K562 (cell line): ENCODE results near the gene TMEM202. TPM values are rescaled to one million over a fixed set of nuclear protein-coding genes. Genes with fewer than 3 reads are reported as not detected.

Experiments used
- ARID4B ChIP-seq: sonication (generic); formaldehyde crosslinking; IDR thresholded peaks from 2 replicates; pipeline ENCODE4 v1.8.0; 2022; ENCODE audit warnings: mild to moderate bottlenecking, missing genetic modification reagents
- CTCFL ChIP-seq: IDR thresholded peaks from 2 replicates; pipeline ENCODE4 v1.6.1; 2011; ENCODE audit warnings: borderline replicate concordance, low read depth, mild to moderate bottlenecking, moderate library complexity, low read length; ENCODE audit not compliant: insufficient read depth, poor library complexity, severe bottlenecking
- E4F1 ChIP-seq: fragments of 250-450 bp; sonication (Bioruptor Pico); IDR thresholded peaks from 2 replicates; pipeline ENCODE4 v1.5.0; 2021; ENCODE audit warnings: mild to moderate bottlenecking, borderline replicate concordance
- FOXJ2 ChIP-seq: fragments of 200-800 bp; sonication (Bioruptor generic); IDR thresholded peaks from 2 replicates; pipeline ENCODE4 v1.6.1; 2016; ENCODE audit warnings: missing genetic modification characterization, missing compliant biosample characterization
- MLX ChIP-seq, 2 experiments: fragments of 450-650 bp in 1 of 2; sonication (generic) in 1 of 2; formaldehyde crosslinking; conservative IDR thresholded peaks; 2 replicates each; pipeline versions ENCODE4 v1.4.0 to v1.8.1; 2020 to 2022; ENCODE audit warnings: mild to moderate bottlenecking in 1 of 2, missing genetic modification reagents in 1 of 2
- RBFOX2 ChIP-seq: fragments of 200-400 bp; formaldehyde crosslinking; IDR thresholded peaks from 2 replicates; pipeline ENCODE4 v1.6.1; 2017; ENCODE audit warnings: low read depth, mild to moderate bottlenecking, low read length, moderate library complexity
- SREBF2 ChIP-seq: sonication (generic); formaldehyde crosslinking; IDR thresholded peaks from 2 replicates; pipeline ENCODE4 v1.4.0; 2020; ENCODE audit warnings: mild to moderate bottlenecking, missing genetic modification reagents
- SRSF1 ChIP-seq: fragments of 200-400 bp; formaldehyde crosslinking; IDR thresholded peaks from 2 replicates; pipeline ENCODE4 v1.6.1; 2017; ENCODE audit warnings: mild to moderate bottlenecking, low read depth, low read length, moderate library complexity
- YY1 ChIP-seq, 3 experiments: IDR thresholded peaks; 2 replicates each; pipeline ENCODE4 v1.6.1; 2011; ENCODE audit warnings: low read length in 2 of 3, mild to moderate bottlenecking in 2 of 3, moderate library complexity in 2 of 3, borderline replicate concordance in 1 of 3, control low read depth in 1 of 3, low read depth in 1 of 3; ENCODE audit not compliant: insufficient read depth in 3 of 3, insufficient replicate concordance in 2 of 3, control insufficient read depth in 1 of 3, insufficient read length in 1 of 3; ENCODE audit errors: extremely low read depth in 1 of 3
- ZBTB17 ChIP-seq: fragments of 450-650 bp; formaldehyde crosslinking; IDR thresholded peaks from 2 replicates; pipeline ENCODE4 v1.4.0; 2020; ENCODE audit warnings: mild to moderate bottlenecking
- ZNF583 ChIP-seq: fragments of 250-450 bp; sonication (Bioruptor Pico); IDR thresholded peaks from 2 replicates; pipeline ENCODE4 v1.4.0; 2020
- ZNF76 ChIP-seq: fragments of 250-450 bp; sonication (Bioruptor Pico); IDR thresholded peaks from 2 replicates; pipeline ENCODE4 v1.4.0; 2020; ENCODE audit warnings: mild to moderate bottlenecking, moderate library complexity, borderline replicate concordance
- polyA plus RNA-seq, 8 experiments: library from polyadenylated mRNA; depleted of rRNA in 4 of 8; stranded (reverse) in 5 of 8; unstranded in 3 of 8; fragments of >200 nt; fragmentation: Nextera tagmentation in 2 of 8; fragmentation: Illumina TruSeq in 1 of 8; extraction: Ambion mirVana in 2 of 8; extraction: Trizol in 1 of 8; gene quantifications; 2 replicates each; pipeline versions ENCODE4 v1.2.1 to v1.2.3, GENCODE V29; 2011 to 2014; ENCODE audit warnings: inconsistent platforms in 1 of 8, missing spikeins in 1 of 8
- total RNA-seq, 7 experiments: library from RNA; depleted of rRNA in 6 of 7; stranded (reverse); fragments of >200 nt in 6 of 7; fragmentation: Illumina TruSeq in 2 of 7; extraction: Trizol in 2 of 7; gene quantifications; 2 replicates each; pipeline versions ENCODE4 v1.2.1 to v1.2.3, GENCODE V29; 2011 to 2021; ENCODE audit warnings: low replicate concordance in 1 of 7

The TMEM202 gene
- total and polyA plus RNA-seq, 9 of the 15 experiments (the other 6 are each of a cell fraction or from before 2014, with no cell fraction given) = not detected

GRCh38 chr15:72375846-72376581, 22.1 kb upstream of the TMEM202 start, which contains the start of gene HEXA (continued):
- TF ChIP-seq CTCFL (peak; percentile 79), ZNF76 (CRISPR knock-in tag) (0 out of 2 replicates have a peak, but pooled peaks have one; percentile 74), FOXJ2 (tag) (peak; percentile 75), SREBF2 (peak; percentile 89), RBFOX2 (peak; percentile 92), SRSF1 (0 out of 2 replicates have a peak, but pooled peaks have one; percentile 76), ZNF583 (peak; percentile 78; the same call in 1 of the 2 replicates), ARID4B (CRISPR knock-in tag) (peak; percentile 100), YY1 (IDR thresholded peaks at IDR 0.05; ENCODE audit: borderline replicate concordance in 1 of 3, control insufficient read depth in 1 of 3, extremely low read depth in 1 of 3, insufficient read depth in 3 of 3, insufficient read length in 1 of 3, insufficient replicate concordance in 2 of 3, low read depth in 1 of 3, low read length in 2 of 3) (peak in 2 of 3 experiments; percentile 69 to 71), E4F1 (CRISPR knock-in tag) (no peak), ZBTB17 (CRISPR knock-in tag) (peak; percentile 77; the same call in 1 of the 2 replicates), MLX (CRISPR knock-in tag; conservative IDR thresholded peaks at IDR 0.05) (peak in 1 of 2 experiments; percentile 88; a peak in 1 of 4 replicates)
